GM21367 (cell line): ENCODE measurements around the gene GCK.

ENCODE experiments used
- ATAC-seq: cut with Tn5 transposase; IDR thresholded peaks from one replicate; pipeline ENCODE4 v1.9.1; 2021; ENCODE audit not compliant: unreplicated experiment

GCK gene

GRCh38 chr7:44121761-44122420 is 67.3 kb downstream of the GCK start:
- no peak for ATAC-seq

- ATAC-seq: no peak
These were observed 68.8 kb downstream of the GCK start for GRCh38 chr7:44120395-44120794.

GRCh38 chr7:44119829-44120380 is 69.3 kb downstream of the GCK start:
- ATAC-seq: no peak

GRCh38 chr7:44117801-44118429 is 71.3 kb downstream of the GCK start:
- no peak for ATAC-seq

GRCh38 chr7:44116789-44117666 is 72.2 kb downstream of the GCK start:
- no peak for ATAC-seq

GRCh38 chr7:44116087-44116788 is 73.0 kb downstream of the GCK start:
- no peak for ATAC-seq

GRCh38 chr7:44114586-44115310 is 74.5 kb downstream of the GCK start:
- no peak for ATAC-seq

GRCh38 chr7:44113764-44114354 is 75.4 kb downstream of the GCK start:
- no peak for ATAC-seq

- ATAC-seq: no peak
These were observed 76.1 kb downstream of the GCK start for GRCh38 chr7:44112997-44113763.

- no peak for ATAC-seq
These were observed 76.8 kb downstream of the GCK start for GRCh38 chr7:44112231-44112996.

GRCh38 chr7:44111761-44112160 is 77.5 kb downstream of the GCK start:
- no peak for ATAC-seq

- ATAC-seq: no peak
These were observed 78.3 kb downstream of the GCK start for GRCh38 chr7:44110719-44111635.

GRCh38 chr7:44109991-44110390 is 79.2 kb downstream of the GCK start:
- ATAC-seq: no peak

GRCh38 chr7:44108768-44109750 is 80.2 kb downstream of the GCK start:
- ATAC-seq: no peak

- ATAC-seq: no peak
These were observed 81.1 kb downstream of the GCK start for GRCh38 chr7:44107961-44108767.
